ENCODE measurements around the gene LZTFL1. TPM values are rescaled to one million over a fixed set of nuclear protein-coding genes. Genes with fewer than 3 reads are reported as not detected.
A peak's percentile ranks its signal among the peaks of the same experiment; 100 is the strongest.

LZTFL1 gene
- total RNA-seq, 3 donors from 2014 or later: 12.6 to 16.5 (median 16.4) TPM

DNA sequence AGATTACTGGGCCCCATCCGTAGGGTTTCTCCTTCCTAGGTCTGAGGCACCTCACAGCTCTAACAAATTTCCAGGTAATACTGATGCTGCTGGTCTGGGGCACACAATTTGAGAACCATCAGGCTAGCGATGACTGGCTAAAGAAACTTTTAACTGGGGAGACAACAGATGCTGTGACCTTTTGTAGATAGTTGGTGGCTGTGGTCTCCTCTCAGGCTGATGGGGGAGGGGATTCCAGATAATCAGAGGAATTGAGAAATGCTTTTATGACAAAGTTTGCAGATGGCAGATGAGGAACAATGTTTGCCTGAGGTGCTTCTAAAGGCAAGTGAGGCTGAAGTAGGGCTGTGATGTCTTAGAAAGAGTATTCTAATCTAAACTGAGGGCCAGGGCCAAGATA, 30.6 kb upstream of the LZTFL1 start:
- no peak for DNase-seq
- Histone ChIP-seq H3K4me1 (ENCODE audit: low read depth) (no peaks in the 10 kb centered on the region), H3K9me3 (no peaks in the 10 kb centered on the region), H3K36me3 (ENCODE audit: low read depth) (no peaks in the 10 kb centered on the region), H3K4me3 (no peak overlapping the region)
- TF ChIP-seq, protein P1, sequence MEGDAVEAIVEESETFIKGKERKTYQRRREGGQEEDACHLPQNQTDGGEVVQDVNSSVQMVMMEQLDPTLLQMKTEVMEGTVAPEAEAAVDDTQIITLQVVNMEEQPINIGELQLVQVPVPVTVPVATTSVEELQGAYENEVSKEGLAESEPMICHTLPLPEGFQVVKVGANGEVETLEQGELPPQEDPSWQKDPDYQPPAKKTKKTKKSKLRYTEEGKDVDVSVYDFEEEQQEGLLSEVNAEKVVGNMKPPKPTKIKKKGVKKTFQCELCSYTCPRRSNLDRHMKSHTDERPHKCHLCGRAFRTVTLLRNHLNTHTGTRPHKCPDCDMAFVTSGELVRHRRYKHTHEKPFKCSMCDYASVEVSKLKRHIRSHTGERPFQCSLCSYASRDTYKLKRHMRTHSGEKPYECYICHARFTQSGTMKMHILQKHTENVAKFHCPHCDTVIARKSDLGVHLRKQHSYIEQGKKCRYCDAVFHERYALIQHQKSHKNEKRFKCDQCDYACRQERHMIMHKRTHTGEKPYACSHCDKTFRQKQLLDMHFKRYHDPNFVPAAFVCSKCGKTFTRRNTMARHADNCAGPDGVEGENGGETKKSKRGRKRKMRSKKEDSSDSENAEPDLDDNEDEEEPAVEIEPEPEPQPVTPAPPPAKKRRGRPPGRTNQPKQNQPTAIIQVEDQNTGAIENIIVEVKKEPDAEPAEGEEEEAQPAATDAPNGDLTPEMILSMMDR (IDR thresholded peaks at IDR 0.05): no peak
- ATAC-seq: no peak
- intact Hi-C loops (cut with DNase I, micrococcal nuclease): no loop called here

DNA sequence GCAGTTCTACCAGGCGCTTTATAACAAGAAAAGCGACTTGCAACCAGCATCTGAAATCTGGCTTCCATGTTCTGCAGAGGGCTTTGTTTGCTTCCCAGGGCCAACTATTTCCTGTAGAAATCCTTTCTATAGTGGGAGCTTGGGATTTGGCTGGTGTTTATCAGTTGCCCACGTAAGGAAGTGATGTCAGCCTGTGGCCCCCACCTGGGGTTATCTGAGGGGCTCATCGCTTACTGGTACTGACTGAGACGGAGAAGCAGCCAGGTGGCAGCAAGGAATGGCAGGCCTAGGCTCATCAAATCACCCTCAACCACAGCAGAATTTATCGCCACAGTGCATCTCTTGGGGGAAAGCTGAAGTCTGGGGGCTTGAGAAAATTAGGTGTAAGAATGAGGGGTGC, 29.9 kb upstream of the LZTFL1 start:
- intact Hi-C loops (cut with DNase I, micrococcal nuclease): no loop called here
- ATAC-seq: no peak
- TF ChIP-seq, protein P1 (IDR thresholded peaks at IDR 0.05): no peak
- Histone ChIP-seq H3K9me3 (no peaks in the 10 kb centered on the region), H3K4me3 (no peak overlapping the region), H3K36me3 (ENCODE audit: low read depth) (no peaks in the 10 kb centered on the region), H3K4me1 (ENCODE audit: low read depth) (no peaks in the 10 kb centered on the region)
- no peak for DNase-seq

DNA sequence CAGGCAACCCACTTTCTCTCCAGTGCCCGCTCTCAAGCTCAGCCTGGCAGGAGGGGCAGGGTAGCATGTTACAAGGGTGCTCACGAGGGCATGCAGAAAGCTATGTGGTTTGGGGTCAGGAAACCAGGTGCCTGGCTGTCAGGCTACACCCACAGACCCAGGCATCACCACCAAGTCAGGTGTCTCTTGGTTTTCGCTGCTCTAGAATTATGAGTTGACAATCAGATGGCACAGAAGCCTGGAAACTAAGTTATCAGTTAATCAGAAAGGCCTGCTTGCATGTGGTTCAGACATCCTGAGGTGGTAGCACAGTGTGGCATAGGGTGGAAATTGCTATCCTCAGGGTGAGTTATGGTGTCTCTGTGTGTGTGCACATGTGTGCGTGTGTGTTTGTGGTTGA, 28.2 kb upstream of the LZTFL1 start:
- peak in 1 of 3 donors; percentile 30 for DNase-seq
- intact Hi-C loops (cut with DNase I, micrococcal nuclease): no loop called here
- TF ChIP-seq, protein P1 (IDR thresholded peaks at IDR 0.05): no peak
- no peak overlapping the region for H3K4me3 ChIP-seq
- no peaks in the 10 kb centered on the region for H3K4me1 ChIP-seq (ENCODE audit: low read depth)
- H3K9me3 ChIP-seq: no peaks in the 10 kb centered on the region
- ATAC-seq: peak; percentile 67
- H3K36me3 ChIP-seq (ENCODE audit: low read depth): no peaks in the 10 kb centered on the region

DNA sequence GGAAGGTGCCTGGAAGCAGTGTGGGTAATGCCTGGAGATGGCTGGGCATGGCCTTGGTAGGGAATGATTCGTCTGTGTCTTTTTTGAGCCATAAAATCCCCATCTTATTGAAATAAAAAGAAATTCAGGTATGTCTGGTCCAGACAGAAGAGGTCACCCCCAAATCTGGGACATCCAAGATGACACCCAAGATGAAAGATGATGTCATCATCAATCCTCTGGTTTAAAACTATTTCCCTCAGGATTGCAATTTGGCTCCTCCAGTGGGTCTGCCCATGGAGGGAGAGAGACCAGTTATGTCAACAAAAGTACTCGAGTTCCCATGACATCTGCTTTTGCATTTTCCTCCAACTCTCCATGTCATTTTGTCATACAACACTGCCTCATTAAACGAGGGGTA, 27.7 kb upstream of the LZTFL1 start:
- ATAC-seq (no peak), DNase-seq (no peak)
- H3K36me3 ChIP-seq (ENCODE audit: low read depth): no peaks in the 10 kb centered on the region
- TF ChIP-seq, protein P1 (IDR thresholded peaks at IDR 0.05): no peak
- H3K4me3 ChIP-seq: no peak overlapping the region
- H3K4me1 ChIP-seq (ENCODE audit: low read depth): no peaks in the 10 kb centered on the region
- no peaks in the 10 kb centered on the region for H3K9me3 ChIP-seq
- intact Hi-C loops (cut with DNase I, micrococcal nuclease): no loop called here

DNA sequence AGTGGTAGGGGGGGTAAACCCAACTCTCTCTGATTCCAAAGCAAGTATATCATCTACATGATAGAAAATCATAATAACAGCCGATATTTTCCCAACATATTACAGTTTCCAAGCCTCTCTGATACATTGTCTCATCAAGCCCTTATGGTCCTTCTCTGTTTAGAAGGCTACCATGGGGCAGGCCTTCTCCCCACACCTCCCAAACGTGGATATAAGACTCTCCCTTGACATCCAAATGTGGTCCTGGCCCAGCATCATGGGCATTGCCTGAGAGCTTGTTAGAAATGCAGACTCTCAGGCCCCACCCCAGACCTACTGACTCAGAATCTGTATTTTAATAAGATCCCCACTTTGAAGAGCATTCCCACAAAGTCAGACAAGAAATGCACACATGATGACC, 26.7 kb upstream of the LZTFL1 start:
- Histone ChIP-seq H3K9me3 (no peaks in the 10 kb centered on the region), H3K36me3 (ENCODE audit: low read depth) (no peaks in the 10 kb centered on the region), H3K4me1 (ENCODE audit: low read depth) (no peaks in the 10 kb centered on the region), H3K4me3 (no peak overlapping the region)
- ATAC-seq (no peak), DNase-seq (no peak)
- intact Hi-C loops (cut with DNase I, micrococcal nuclease): no loop called here
- TF ChIP-seq, protein P1 (IDR thresholded peaks at IDR 0.05): no peak

- H3K36me3 ChIP-seq (ENCODE audit: low read depth): no peaks in the 10 kb centered on the region
- DNase-seq (no peak), ATAC-seq (no peak)
- H3K4me3 ChIP-seq: no peak overlapping the region
- H3K9me3 ChIP-seq: no peaks in the 10 kb centered on the region
- H3K4me1 ChIP-seq (ENCODE audit: low read depth): no peaks in the 10 kb centered on the region
- intact Hi-C loops (cut with DNase I, micrococcal nuclease): no loop called here
- TF ChIP-seq, protein P1 (IDR thresholded peaks at IDR 0.05): no peak
Observed at GRCh38 chr3:45868213-45868612, 26.3 kb upstream of the LZTFL1 start.
